NCI-H526 (cell line): ENCODE data around the gene RPL9.
"Not testable (repeated sequence)": the region's sequence is repeated elsewhere in the genome, so short reads cannot be mapped to it uniquely, and the experiment has no call there.

Source experiments
- DNase-seq, 2 experiments: peaks; one replicate each; lab custom pipeline; 2025; lab: John Stamatoyannopoulos, UW

The RPL9 gene

GRCh38 chr4:39425297-39425696 lies 33.4 kb downstream of the RPL9 start:
- DNase-seq: not testable (repeated sequence)

DNA sequence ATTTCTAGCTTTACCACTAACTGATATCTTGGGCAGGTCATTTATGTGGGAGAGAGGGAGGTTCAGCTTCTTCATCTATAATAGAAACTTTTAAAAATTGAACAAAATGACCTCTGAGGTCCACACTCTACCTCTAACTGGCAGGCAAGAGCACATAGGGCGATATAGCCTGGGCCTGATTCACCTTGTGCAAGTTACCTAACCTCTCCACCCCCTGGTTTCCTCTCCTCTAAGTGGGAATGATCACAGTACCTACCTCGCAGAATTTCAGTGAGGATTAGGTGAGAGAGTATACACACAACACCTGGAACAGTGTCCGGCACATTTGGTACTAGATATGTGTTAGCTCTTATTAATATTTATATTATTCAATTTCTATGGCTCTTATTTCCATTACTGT lies 36.5 kb downstream of the RPL9 start:
- no peak for DNase-seq

GRCh38 chr4:39415678-39416283 lies 42.9 kb downstream of the RPL9 start:
- no peak for DNase-seq

- not testable (repeated sequence) for DNase-seq
These were observed 47.2 kb downstream of the RPL9 start for GRCh38 chr4:39411561-39411960.

DNA sequence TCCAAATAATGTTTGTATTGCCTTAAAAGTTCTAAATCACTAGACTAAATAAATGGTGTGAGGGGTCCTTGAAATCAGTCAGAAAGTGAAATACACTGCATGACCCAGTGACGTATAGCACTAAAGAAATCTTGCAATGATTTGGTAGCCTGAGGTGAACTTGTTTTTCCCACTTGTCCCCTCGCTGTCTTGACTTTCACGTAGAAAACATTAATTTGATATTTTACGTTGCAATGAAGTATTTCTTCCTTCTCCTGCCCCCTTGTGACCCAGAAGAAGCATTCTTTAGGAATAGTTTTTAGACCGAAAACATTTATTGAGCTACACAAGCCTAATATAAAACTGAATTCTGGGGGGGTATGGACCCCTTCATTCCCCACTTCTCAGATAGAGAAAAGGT lies 48.3 kb downstream of the RPL9 start:
- no peak for DNase-seq

GRCh38 chr4:39407584-39407885 lies 51.2 kb downstream of the RPL9 start:
- DNase-seq: no peak

- peak in 1 of 2 experiments; percentile 16 for DNase-seq
These were observed 51.7 kb downstream of the RPL9 start, which contains the start of gene KLB for GRCh38 chr4:39406763-39407583. Gene KLB, plus strand, starts transcription at chr4:39406930. Its CDS starts 20 bp downstream, at chr4:39406950.
